Measurements from ENCODE around the gene LASP1NB.
"Not testable (repeated sequence)": the region's sequence is repeated elsewhere in the genome, so short reads cannot be mapped to it uniquely, and the experiment has no call there.

LASP1NB gene

DNA sequence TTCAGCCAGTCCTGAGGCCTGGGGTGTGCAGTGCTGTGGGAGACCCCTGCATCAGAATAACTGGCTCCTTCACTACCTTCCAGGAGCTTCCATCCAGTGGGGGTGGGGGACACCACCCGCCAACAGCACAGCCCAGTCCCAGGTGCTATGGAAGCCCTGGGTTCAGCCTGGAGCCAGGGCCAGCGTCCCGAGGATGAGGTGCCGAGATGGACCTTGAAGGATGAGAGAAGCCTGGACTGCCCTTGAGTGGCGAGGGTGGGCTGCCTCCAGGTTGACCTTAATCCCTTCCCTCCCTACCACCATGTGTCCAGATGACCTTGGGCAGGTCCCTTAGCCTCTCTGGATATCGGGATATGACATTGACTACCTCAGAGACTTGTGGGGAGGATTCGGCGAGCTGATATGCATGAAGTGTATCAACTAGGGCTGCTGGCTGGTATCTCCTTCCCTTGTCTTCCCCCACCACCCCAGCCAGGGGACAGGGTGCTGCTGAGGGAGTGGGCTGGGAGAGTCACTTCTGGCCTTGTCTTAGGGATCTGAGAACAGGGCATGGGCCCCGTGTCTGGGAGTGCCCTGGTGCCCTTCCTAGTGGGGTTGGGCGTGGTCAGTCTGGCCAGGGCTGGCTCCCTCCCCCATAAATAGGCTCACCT is 14.2 kb upstream of the LASP1NB start:
- in situ Hi-C loops (cut with HindIII; ENCODE audit: low pct_ligation_motif_present, low sequenced_read_pairs), result no loop called here
- Histone ChIP-seq H3K27me3 (replicated peaks) (no peaks in the 10 kb centered on the region), H3K27ac (no peak overlapping the region), H3K4me3 (ENCODE audit: low read depth, low read length) (no peak overlapping the region), H3K36me3 (replicated peaks) (peaks cover 83% of the 10 kb centered on the region)
- TF ChIP-seq, protein P1, sequence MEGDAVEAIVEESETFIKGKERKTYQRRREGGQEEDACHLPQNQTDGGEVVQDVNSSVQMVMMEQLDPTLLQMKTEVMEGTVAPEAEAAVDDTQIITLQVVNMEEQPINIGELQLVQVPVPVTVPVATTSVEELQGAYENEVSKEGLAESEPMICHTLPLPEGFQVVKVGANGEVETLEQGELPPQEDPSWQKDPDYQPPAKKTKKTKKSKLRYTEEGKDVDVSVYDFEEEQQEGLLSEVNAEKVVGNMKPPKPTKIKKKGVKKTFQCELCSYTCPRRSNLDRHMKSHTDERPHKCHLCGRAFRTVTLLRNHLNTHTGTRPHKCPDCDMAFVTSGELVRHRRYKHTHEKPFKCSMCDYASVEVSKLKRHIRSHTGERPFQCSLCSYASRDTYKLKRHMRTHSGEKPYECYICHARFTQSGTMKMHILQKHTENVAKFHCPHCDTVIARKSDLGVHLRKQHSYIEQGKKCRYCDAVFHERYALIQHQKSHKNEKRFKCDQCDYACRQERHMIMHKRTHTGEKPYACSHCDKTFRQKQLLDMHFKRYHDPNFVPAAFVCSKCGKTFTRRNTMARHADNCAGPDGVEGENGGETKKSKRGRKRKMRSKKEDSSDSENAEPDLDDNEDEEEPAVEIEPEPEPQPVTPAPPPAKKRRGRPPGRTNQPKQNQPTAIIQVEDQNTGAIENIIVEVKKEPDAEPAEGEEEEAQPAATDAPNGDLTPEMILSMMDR (IDR thresholded peaks at IDR 0.05; ENCODE audit: low read depth, low read length, missing control alignments), result no peak
- no peak for DNase-seq

DNA sequence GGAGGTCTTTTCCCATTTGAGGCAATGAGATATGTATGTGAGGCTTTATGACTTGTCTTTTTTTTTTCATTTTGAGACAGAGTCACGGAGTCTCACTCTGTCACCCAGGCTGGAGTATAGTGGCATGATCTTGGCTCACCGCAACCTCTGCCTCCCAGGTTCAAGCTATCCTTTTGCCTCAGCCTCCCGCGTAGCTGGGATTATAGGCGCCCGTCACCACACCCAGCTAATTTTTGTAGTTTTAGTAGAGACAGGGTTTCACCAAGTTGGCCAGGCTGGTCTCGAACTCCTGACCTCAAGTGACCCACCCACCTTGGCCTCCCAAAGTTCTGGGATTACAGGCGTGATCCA is 13.7 kb upstream of the LASP1NB start:
- H3K27ac ChIP-seq; H3K27me3 ChIP-seq (replicated peaks); in situ Hi-C loops (cut with HindIII; ENCODE audit: low pct_ligation_motif_present, low sequenced_read_pairs); H3K4me3 ChIP-seq (ENCODE audit: low read depth, low read length); DNase-seq: not testable (repeated sequence)
- H3K36me3 ChIP-seq (replicated peaks), result peaks cover 85% of the 10 kb centered on the region

DNA sequence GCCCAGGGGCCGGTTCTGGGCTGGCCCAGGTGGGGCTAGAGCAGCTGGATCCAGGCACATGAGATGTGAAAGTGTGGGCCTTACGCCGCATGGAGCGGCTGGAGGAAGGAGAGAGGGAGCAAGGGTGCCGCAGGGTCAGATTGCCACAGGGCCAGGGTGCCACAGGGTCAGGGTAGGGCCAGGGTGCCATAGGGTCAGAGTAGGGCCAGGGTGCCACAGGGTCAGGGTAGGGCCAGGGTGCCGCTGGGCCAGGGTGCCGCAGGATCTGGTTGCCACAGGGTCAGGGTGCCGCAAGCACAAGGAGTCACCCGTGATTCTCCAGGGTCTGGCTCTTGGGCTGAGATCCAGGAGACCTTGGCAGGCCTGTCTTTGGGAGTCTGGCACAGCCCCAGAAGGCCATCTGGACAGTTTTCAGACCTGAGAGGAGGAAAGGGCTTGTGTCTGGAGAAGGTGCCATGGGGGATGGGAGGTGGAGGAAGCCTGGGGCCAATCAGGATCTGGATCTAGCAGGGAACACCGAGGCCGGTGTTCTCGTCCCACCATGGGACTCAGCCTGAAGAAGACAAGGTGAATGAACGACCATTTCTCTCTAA is 13.1 kb upstream of the LASP1NB start:
- TF ChIP-seq, protein P1 (IDR thresholded peaks at IDR 0.05; ENCODE audit: low read depth, low read length, missing control alignments), result no peak
- H3K36me3 ChIP-seq (replicated peaks), result peaks cover 87% of the 10 kb centered on the region
- H3K27me3 ChIP-seq (replicated peaks), result no peaks in the 10 kb centered on the region
- H3K27ac ChIP-seq, result no peak overlapping the region
- no peak overlapping the region for H3K4me3 ChIP-seq (ENCODE audit: low read depth, low read length)
- in situ Hi-C loops (cut with HindIII; ENCODE audit: low pct_ligation_motif_present, low sequenced_read_pairs), result no loop called here
- no peak for DNase-seq

DNA sequence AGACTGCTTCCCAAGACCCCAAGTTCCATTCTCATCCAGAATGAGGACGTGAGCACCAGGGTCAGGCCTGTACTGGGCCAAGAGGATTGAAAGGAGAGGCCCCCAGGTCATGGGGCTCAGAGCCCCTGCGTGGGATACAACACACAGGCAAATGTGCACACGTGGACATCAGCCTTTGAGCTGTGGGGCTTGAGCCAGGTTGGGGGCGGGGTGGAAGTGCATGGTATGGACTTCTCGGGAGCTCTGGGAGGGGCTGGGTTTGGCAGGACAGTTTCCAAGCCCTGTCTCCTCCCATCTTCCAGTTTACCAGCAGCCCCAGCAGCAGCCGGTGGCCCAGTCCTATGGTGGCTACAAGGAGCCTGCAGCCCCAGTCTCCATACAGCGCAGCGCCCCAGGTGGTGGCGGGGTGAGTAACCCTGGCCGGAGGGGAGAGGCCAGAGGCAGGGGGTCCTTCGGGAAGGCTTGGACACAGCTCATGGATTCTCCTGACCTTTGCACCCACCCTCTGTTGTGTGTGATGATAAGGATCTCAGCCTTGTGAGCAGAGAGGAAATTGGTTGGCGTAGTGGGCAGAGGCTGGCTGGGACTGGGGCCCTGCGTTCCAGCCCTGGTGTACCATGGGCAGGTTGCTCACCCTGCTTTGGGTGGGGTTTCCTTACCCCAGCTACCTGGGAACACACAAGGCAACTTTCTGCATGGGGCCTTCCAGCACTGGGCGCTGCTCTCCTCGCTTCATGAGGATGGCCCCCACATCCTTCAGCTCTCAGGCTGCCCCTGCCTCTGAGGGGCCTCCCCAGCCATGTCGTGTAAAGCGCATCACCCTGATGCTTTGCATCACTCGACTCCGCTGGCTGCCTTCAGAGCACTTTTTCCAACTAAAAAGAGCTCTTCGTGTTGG is 10.4 kb upstream of the LASP1NB start:
- in situ Hi-C loops (cut with HindIII; ENCODE audit: low pct_ligation_motif_present, low sequenced_read_pairs), result no loop called here

DNA sequence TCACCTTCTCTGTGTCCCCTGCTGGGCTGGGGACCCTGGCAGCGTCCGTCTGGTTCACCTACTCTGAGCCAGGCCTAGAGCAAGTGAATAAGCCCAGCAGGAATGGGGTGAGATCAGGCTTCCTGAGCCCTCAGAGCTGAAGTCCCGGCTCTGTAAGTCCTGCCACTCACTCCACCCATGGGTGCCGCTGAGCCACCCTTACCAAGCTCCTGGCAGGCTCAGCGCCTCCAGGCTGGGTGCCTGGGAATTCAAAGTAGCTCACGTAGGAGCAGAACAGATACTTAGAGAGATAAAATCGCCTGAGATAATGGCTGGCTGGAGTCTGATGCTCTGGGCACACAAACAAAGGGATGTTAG is 9.8 kb upstream of the LASP1NB start:
- no peak overlapping the region for H3K27ac ChIP-seq
- DNase-seq, result no peak
- H3K36me3 ChIP-seq (replicated peaks), result peaks cover 94% of the 10 kb centered on the region
- H3K4me3 ChIP-seq (ENCODE audit: low read depth, low read length), result no peak overlapping the region
- no peaks in the 10 kb centered on the region for H3K27me3 ChIP-seq (replicated peaks)
- TF ChIP-seq, protein P1 (IDR thresholded peaks at IDR 0.05; ENCODE audit: low read depth, low read length, missing control alignments), result no peak
- in situ Hi-C loops (cut with HindIII; ENCODE audit: low pct_ligation_motif_present, low sequenced_read_pairs), result no loop called here

More for the DNA sequence above, 10.4 kb upstream of the LASP1NB start:
- TF ChIP-seq, protein P1 (IDR thresholded peaks at IDR 0.05; ENCODE audit: low read depth, low read length, missing control alignments), result no peak
- no peak overlapping the region for H3K27ac ChIP-seq
- H3K4me3 ChIP-seq (ENCODE audit: low read depth, low read length), result no peak overlapping the region
- H3K27me3 ChIP-seq (replicated peaks), result no peaks in the 10 kb centered on the region
- DNase-seq, result no peak
- peaks cover 87% of the 10 kb centered on the region for H3K36me3 ChIP-seq (replicated peaks)

DNA sequence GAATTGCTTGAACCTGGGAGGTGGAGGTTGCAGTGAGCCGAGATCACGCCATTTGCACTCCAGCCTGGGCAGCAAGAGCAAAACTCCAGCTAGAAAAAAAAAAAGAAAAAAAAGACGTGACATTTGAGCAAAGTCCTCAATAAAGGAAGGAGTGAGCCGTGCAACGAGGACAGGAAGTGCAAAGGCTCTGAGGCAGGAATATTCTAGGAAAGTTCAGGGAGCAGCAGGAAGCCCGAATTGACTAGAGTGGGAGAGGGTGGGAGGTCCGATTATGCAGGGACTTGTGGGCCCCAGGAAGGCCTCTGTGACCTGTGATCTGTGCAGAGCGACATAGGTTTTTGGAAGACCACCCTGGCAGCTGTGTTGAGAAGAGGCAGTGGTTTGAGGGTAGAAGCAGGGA is 8.6 kb upstream of the LASP1NB start:
- no peak for DNase-seq
- Histone ChIP-seq H3K27ac (no peak overlapping the region), H3K36me3 (replicated peaks) (peaks cover 88% of the 10 kb centered on the region), H3K27me3 (replicated peaks) (no peaks in the 10 kb centered on the region), H3K4me3 (ENCODE audit: low read depth, low read length) (no peak overlapping the region)
- TF ChIP-seq, protein P1 (IDR thresholded peaks at IDR 0.05; ENCODE audit: low read depth, low read length, missing control alignments), result no peak
- in situ Hi-C loops (cut with HindIII; ENCODE audit: low pct_ligation_motif_present, low sequenced_read_pairs), result no loop called here
